GM23338 (cell line): ENCODE measurements around the gene ADD1. TPM values are rescaled to one million over a fixed set of nuclear protein-coding genes. Genes with fewer than 3 reads are reported as not detected.

Experiments used
- ATAC-seq: fragments of 200-7000 bp; cut with Tn5 transposase; 3 replicates; pipeline ENCODE4 v1.9.1; 2020
- DNase-seq: peaks from one replicate; pipeline ENCODE4 v3.0.0-alpha.2; 2015; ENCODE audit warnings: low spot score
- H2AFZ ChIP-seq: fragments of 200-600 bp; sonication (generic); 2 replicates; pipeline ENCODE4 v1.8.0; 2016; ENCODE audit warnings: antibody characterized with exemption, mild to moderate bottlenecking, moderate library complexity
- H3F3A ChIP-seq: fragments of 200-600 bp; sonication (generic); replicated peaks from 2 replicates; pipeline ENCODE4 v1.8.0; 2017; ENCODE audit warnings: antibody characterized with exemption, mixed run types, low read depth
- H3K27ac ChIP-seq: fragments of 200-600 bp; sonication (generic); 2 replicates; pipeline ENCODE4 v1.6.1; 2016; ENCODE audit warnings: low read depth
- H3K27me3 ChIP-seq: fragments of 200-600 bp; sonication (generic); 2 replicates; pipeline ENCODE4 v1.8.0; 2016; ENCODE audit warnings: mild to moderate bottlenecking, mixed run types, moderate library complexity; ENCODE audit not compliant: insufficient read depth
- H3K36me3 ChIP-seq: fragments of 200-600 bp; sonication (generic); 2 replicates; pipeline ENCODE4 v1.8.0; 2016; ENCODE audit warnings: mild to moderate bottlenecking; ENCODE audit not compliant: insufficient read depth
- H3K4me1 ChIP-seq: fragments of 200-600 bp; sonication (generic); 2 replicates; pipeline ENCODE4 v1.8.0; 2016; ENCODE audit warnings: mild to moderate bottlenecking, moderate library complexity; ENCODE audit not compliant: insufficient read depth
- H3K4me2 ChIP-seq: fragments of 200-600 bp; sonication (generic); 2 replicates; pipeline ENCODE4 v1.7.1; 2017; ENCODE audit warnings: mixed run types
- H3K4me3 ChIP-seq: fragments of 200-600 bp; sonication (generic); 2 replicates; pipeline ENCODE4 v1.6.1; 2016; ENCODE audit warnings: mixed run types
- H3K79me2 ChIP-seq: fragments of 200-600 bp; sonication (generic); replicated peaks from 2 replicates; pipeline ENCODE4 v1.8.0; 2017; ENCODE audit warnings: mild to moderate bottlenecking; ENCODE audit not compliant: insufficient read depth
- H3K9me2 ChIP-seq: fragments of 200-600 bp; sonication (generic); 2 replicates; pipeline ENCODE4 v1.8.0; 2017; ENCODE audit not compliant: insufficient read depth
- H4K20me1 ChIP-seq: fragments of 200-600 bp; sonication (generic); replicated peaks from 2 replicates; pipeline ENCODE4 v1.8.0; 2017; ENCODE audit warnings: mild to moderate bottlenecking; ENCODE audit not compliant: insufficient read depth
- H3K27ac Mint-ChIP-seq: 2 replicates; pipeline ENCODE4 v1.8.0; 2020; ENCODE audit warnings: inconsistent platforms, mild to moderate bottlenecking, moderate library complexity, mixed read lengths
- H3K27me3 Mint-ChIP-seq: 3 replicates; pipeline ENCODE4 v1.8.0; 2022; ENCODE audit warnings: low read depth, mild to moderate bottlenecking, moderate library complexity, mixed read lengths, inconsistent platforms; ENCODE audit not compliant: insufficient read depth, poor library complexity
- H3K36me3 Mint-ChIP-seq: 3 replicates; pipeline ENCODE4 v1.8.0; 2021; ENCODE audit warnings: low read depth, mild to moderate bottlenecking, inconsistent platforms, moderate library complexity, mixed read lengths
- H3K4me1 Mint-ChIP-seq: 3 replicates; pipeline ENCODE4 v1.8.0; 2020; ENCODE audit warnings: mild to moderate bottlenecking, inconsistent platforms, mixed read lengths
- H3K4me3 Mint-ChIP-seq: 3 replicates; pipeline ENCODE4 v1.8.0; 2021; ENCODE audit warnings: moderate library complexity, mild to moderate bottlenecking, inconsistent platforms, mixed read lengths
- H3K9me3 Mint-ChIP-seq: 3 replicates; pipeline ENCODE4 v1.8.0; 2020; ENCODE audit warnings: moderate library complexity, mild to moderate bottlenecking, inconsistent platforms, mixed read lengths
- CREB1 ChIP-seq: fragments of 250-450 bp; sonication (Bioruptor Pico); IDR thresholded peaks from 2 replicates; pipeline ENCODE4 v1.5.0; 2020; ENCODE audit warnings: low read depth, mild to moderate bottlenecking, moderate library complexity
- CTCF ChIP-seq, 2 experiments: fragments of 200-600 bp in 1 of 2; sonication (generic) in 1 of 2; conservative IDR thresholded peaks; 2 replicates each; pipeline versions ENCODE4 v1.5.1 to v1.6.1; 2016 to 2017; ENCODE audit warnings: antibody characterized with exemption in 2 of 2, low read depth in 2 of 2, mild to moderate bottlenecking in 2 of 2, moderate library complexity in 1 of 2
- ETS1 ChIP-seq: IDR thresholded peaks from 2 replicates; pipeline ENCODE4 v1.6.1; 2016; ENCODE audit warnings: antibody characterized with exemption
- EZH2phosphoT487 ChIP-seq: fragments of 200-600 bp; sonication (generic); IDR thresholded peaks from one replicate; pipeline ENCODE4 v1.8.1; 2018; ENCODE audit warnings: antibody characterized with exemption; ENCODE audit not compliant: unreplicated experiment
- JUNB ChIP-seq: IDR thresholded peaks from one replicate; pipeline ENCODE4 v1.6.1; 2016; ENCODE audit warnings: antibody characterized with exemption; ENCODE audit not compliant: unreplicated experiment
- NANOG ChIP-seq: IDR thresholded peaks from 2 replicates; pipeline ENCODE4 v1.6.1; 2016; ENCODE audit warnings: antibody characterized with exemption, borderline replicate concordance
- POLR2AphosphoS5 ChIP-seq: IDR thresholded peaks from 2 replicates; pipeline ENCODE4 v1.6.1; 2016; ENCODE audit warnings: antibody characterized with exemption, low read depth
- REST ChIP-seq: IDR thresholded peaks from one replicate; pipeline ENCODE4 v1.6.1; 2018; ENCODE audit warnings: antibody characterized with exemption; ENCODE audit not compliant: unreplicated experiment
- STAT1 ChIP-seq: IDR thresholded peaks from one replicate; pipeline ENCODE4 v1.6.1; 2016; ENCODE audit warnings: antibody characterized with exemption; ENCODE audit not compliant: unreplicated experiment
- polyA plus RNA-seq: library from polyadenylated mRNA; unstranded; fragments of >200 nt; fragmentation: Nextera tagmentation; extraction: Ambion mirVana; gene quantifications from 2 replicates; pipeline ENCODE4 v1.2.1, GENCODE V29; 2016
- total RNA-seq: library from RNA; depleted of rRNA; stranded (reverse); fragments of >200 nt; shearing (Covaris generic); gene quantifications from 2 replicates; pipeline ENCODE4 v1.2.3, GENCODE V29; 2014

The ADD1 gene
- total and polyA plus RNA-seq, 2 experiments from 2014 or later, result 126 to 144 TPM

- TF ChIP-seq REST (no peak), ETS1 (no peak), CREB1 (no peak), JUNB (no peak), POLR2AphosphoS5 (no peak), CTCF (conservative IDR thresholded peaks at IDR 0.05; ENCODE audit: low read depth in 2 of 2) (no peak), STAT1 (no peak), NANOG (no peak)
Observed at GRCh38 chr4:2886622-2887021, 43.0 kb downstream of the ADD1 start (continued).

- Histone ChIP-seq H3K36me3 (peaks cover 8% of the 10 kb centered on the region), H3F3A (no peaks in the 10 kb centered on the region), H4K20me1 (no peaks in the 10 kb centered on the region; the same call in none of the 2 replicates), H3K79me2 (0 out of 2 replicates have a peak, but pooled peaks cover 6% of the 10 kb centered on the region), H3K9me2 (no peaks in the 10 kb centered on the region), H3K4me3 (no peak overlapping the region), H3K27ac (no peak overlapping the region), H3K4me2 (no peak overlapping the region), H3K27me3 (no peaks in the 10 kb centered on the region), H3K4me1 (no peaks in the 10 kb centered on the region), H2AFZ (no peak overlapping the region)
- peaks cover 3% of the 10 kb centered on the region for H3K4me1 Mint-ChIP-seq
- H3K9me3 Mint-ChIP-seq, result no peaks in the 10 kb centered on the region
- H3K4me3 Mint-ChIP-seq, result no peak overlapping the region
- no peak overlapping the region for H3K27ac Mint-ChIP-seq
- H3K36me3 Mint-ChIP-seq, result peaks cover 22% of the 10 kb centered on the region
- ATAC-seq (no peak), DNase-seq (no peak)
- no peaks in the 10 kb centered on the region for H3K27me3 Mint-ChIP-seq
- TF ChIP-seq CTCF (conservative IDR thresholded peaks at IDR 0.05; ENCODE audit: low read depth in 2 of 2), result no peak
- no peak for TF ChIP-seq STAT1
- TF ChIP-seq NANOG, result no peak
- TF ChIP-seq EZH2phosphoT487, result no peak
- no peak for TF ChIP-seq REST
- TF ChIP-seq CREB1, result no peak
Observed at GRCh38 chr4:2887343-2887742, 43.7 kb downstream of the ADD1 start.
